ENCODE measurements around the gene MACROD1. TPM values are rescaled to one million over a fixed set of nuclear protein-coding genes. Genes with fewer than 3 reads are reported as not detected.

The MACROD1 gene
- total and polyA plus RNA-seq, 9 of the 15 experiments (the other 6 are each of a cell fraction or from before 2014, with no cell fraction given), result 1.1 to 60.0 (median 26.4) TPM

DNA sequence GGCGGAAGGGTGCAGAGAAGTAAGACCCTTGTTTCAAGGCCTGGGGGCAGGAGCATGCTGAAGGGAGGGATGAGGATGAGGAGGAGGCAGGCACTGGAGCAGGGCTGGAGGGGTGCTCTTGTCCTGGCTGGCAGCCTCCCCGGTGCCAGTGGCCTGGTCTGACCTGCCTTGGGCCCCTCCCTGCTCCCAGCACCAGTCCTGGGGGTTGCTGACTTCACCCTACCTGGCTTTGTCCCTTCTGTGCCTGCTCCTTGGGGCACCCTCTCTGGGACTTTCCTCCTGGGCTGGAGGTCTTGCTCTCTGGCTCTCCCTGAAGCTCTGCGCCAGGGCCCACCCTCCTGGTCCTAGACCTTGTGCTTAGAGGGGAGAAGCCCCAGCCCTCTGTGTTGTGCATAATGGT, 134.9 kb downstream of the MACROD1 start:
- BruUV-seq (replicated peaks), result no TSS peak
- Histone ChIP-seq H3K36me3 (ENCODE audit: control insufficient read depth, insufficient read depth, low read length) (no peaks in the 10 kb centered on the region), H2AFZ (ENCODE audit: low read depth, low read length) (no peak overlapping the region), H3K4me1 (replicated peaks in 1 of 2; ENCODE audit: control insufficient read depth in 2 of 2, insufficient read depth in 2 of 2, low read length in 2 of 2) (peaks cover 0 to 54% of the 10 kb centered on the region in 2 experiments; a peak in 2 of 5 replicates), H3K9me1 (ENCODE audit: control insufficient read depth, insufficient read depth, low read length) (no peaks in the 10 kb centered on the region), H3K79me2 (ENCODE audit: control insufficient read depth, insufficient read depth, low read length) (no peaks in the 10 kb centered on the region), H3K27ac (ENCODE audit: extremely low read depth, low read depth, low read length) (no peak overlapping the region), H3K9ac (ENCODE audit: insufficient read depth in 1 of 2, low read depth in 2 of 2, low read length in 2 of 2) (no peak overlapping the region), H3K4me3 (no peak overlapping the region), H4K20me1 (replicated peaks; ENCODE audit: control insufficient read depth, insufficient read depth, low read length) (peaks cover 73% of the 10 kb centered on the region), H3K27me3 (ENCODE audit: control insufficient read depth in 2 of 2, insufficient read depth in 2 of 2, low read length in 2 of 2) (no peaks in the 10 kb centered on the region; a peak in 1 of 5 replicates), H3K9me3 (replicated peaks; ENCODE audit: control insufficient read depth, insufficient read depth, low read depth, low read length) (no peaks in the 10 kb centered on the region), H3K4me2 (ENCODE audit: insufficient read depth, low read length) (no peak overlapping the region)
- ChIA-PET CTCF (ENCODE audit: low intra/inter-chr PET ratio) (no interaction called here), POLR2A (interaction anchor here (1.0 to 1.1 kb wide), 2 partner anchors 15 to 40 kb away, joined by 3 read pairs; no protein-coding TSS in a partner anchor)
- WGBS (ENCODE audit: insufficient coverage, low coverage, missing lambda C conversion rate), result 51% methylated on average over 2 of the region's 3 CpGs
- TF ChIP-seq CREB5 (CRISPR knock-in tag; IDR thresholded peaks at IDR 0.05), result no peak
- TF ChIP-seq CBFA2T2 (conservative IDR thresholded peaks at IDR 0.05), result no peak
- TF ChIP-seq MED1 (CRISPR knock-in tag; IDR thresholded peaks at IDR 0.05; ENCODE audit: borderline replicate concordance), result no peak
- TF ChIP-seq U2AF1 (optimal IDR thresholded peaks at IDR 0.05; ENCODE audit: low read depth, low read length), result no peak
- TF ChIP-seq ZNF589 (CRISPR knock-in tag; IDR thresholded peaks at IDR 0.05; ENCODE audit: low read depth), result no peak
- TF ChIP-seq SMARCB1 (IDR thresholded peaks at IDR 0.05; ENCODE audit: insufficient read length, low read depth), result no peak
- TF ChIP-seq ARNT (IDR thresholded peaks at IDR 0.05), result no peak
- TF ChIP-seq, protein P1, sequence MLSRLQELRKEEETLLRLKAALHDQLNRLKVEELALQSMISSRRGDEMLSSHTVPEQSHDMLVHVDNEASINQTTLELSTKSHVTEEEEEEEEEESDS (CRISPR knock-in tag; IDR thresholded peaks at IDR 0.05), result no peak
- no peak for TF ChIP-seq HDAC2 (IDR thresholded peaks at IDR 0.05)
- TF ChIP-seq ATF7 (IDR thresholded peaks at IDR 0.05), result no peak
- TF ChIP-seq TCFL5 (CRISPR knock-in tag; conservative IDR thresholded peaks at IDR 0.05), result no peak
- TF ChIP-seq ZSCAN29 (IDR thresholded peaks at IDR 0.05), result no peak
- TF ChIP-seq NCOA4 (IDR thresholded peaks at IDR 0.05; ENCODE audit: partially characterized antibody), result no peak
- no peak for TF ChIP-seq ZNF12 (CRISPR knock-in tag; IDR thresholded peaks at IDR 0.05)
- TF ChIP-seq RBBP5 (IDR thresholded peaks at IDR 0.05; ENCODE audit: borderline replicate concordance, insufficient read depth, low read length, poor library complexity, severe bottlenecking), result no peak
- no peak for TF ChIP-seq CEBPZ (IDR thresholded peaks at IDR 0.05; ENCODE audit: borderline replicate concordance, low read depth, low read length)
- TF ChIP-seq RAD21 (CRISPR knock-in tag; conservative IDR thresholded peaks at IDR 0.05 in 1 of 2, IDR thresholded peaks at IDR 0.05 in 1 of 2), result no peak
- no peak for TF ChIP-seq EP400 (IDR thresholded peaks at IDR 0.05)
- DNase-seq (ENCODE audit: extremely low read depth in 1 of 4, low spot score in 3 of 4) (no peak), ATAC-seq (no peak), FAIRE-seq (no peak)
- in situ Hi-C loops (cut with MboI), result no loop called here
- intact Hi-C loops (cut with micrococcal nuclease), result no loop called here
